GM12878 (cell line): ENCODE measurements around the gene SLC25A45.

Experiments used
- CBX3 ChIP-seq: fragments of 200-600 bp; sonication (generic); IDR thresholded peaks from 2 replicates; pipeline ENCODE4 v1.6.1; 2016; ENCODE audit warnings: low read depth, borderline replicate concordance
- JUND ChIP-seq: IDR thresholded peaks from 2 replicates; pipeline ENCODE4 v1.6.1; 2012; ENCODE audit warnings: low read depth, mild to moderate bottlenecking, low read length, improper control_type of control experiment, moderate library complexity
- MXI1 ChIP-seq: fragments of 150-350 bp; IDR thresholded peaks from 2 replicates; pipeline ENCODE4 v1.6.1; 2011; ENCODE audit warnings: low read depth, mild to moderate bottlenecking, inconsistent platforms, low read length, improper control_type of control experiment
- RCOR1 ChIP-seq: conservative IDR thresholded peaks from 2 replicates; pipeline ENCODE4 v1.6.1; 2012; ENCODE audit warnings: low read depth, low read length, improper control_type of control experiment
- SMAD1 ChIP-seq: fragments of 450-650 bp; IDR thresholded peaks from 2 replicates; pipeline ENCODE4 v1.6.1; 2018; ENCODE audit warnings: mild to moderate bottlenecking, low read depth; ENCODE audit not compliant: partially characterized antibody
- TF ChIP-seq, protein P1 (sequence below), 3 experiments: IDR thresholded peaks in 2 of 3; conservative IDR thresholded peaks in 1 of 3; 2 replicates each; pipeline ENCODE4 v1.5.1; 2011; ENCODE audit warnings: low read depth in 3 of 3, low read length in 3 of 3, mild to moderate bottlenecking in 3 of 3, control low read depth in 2 of 3, moderate library complexity in 2 of 3, inconsistent platforms in 1 of 3, mixed read lengths in 1 of 3; ENCODE audit not compliant: control insufficient read depth in 2 of 3, insufficient read depth in 1 of 3; ENCODE audit errors: extremely low read depth in 1 of 3
- TF ChIP-seq, protein P2 (sequence below): IDR thresholded peaks from 2 replicates; pipeline ENCODE4 v1.6.1; 2012; ENCODE audit warnings: low read depth, low read length, improper control_type of control experiment

- TF ChIP-seq JUND (peak; percentile 68; the same call in 1 of the 2 replicates), MXI1 (no peak), CBX3 (no peak), SMAD1 (no peak), RCOR1 (no peak)
- TF ChIP-seq, protein P1, sequence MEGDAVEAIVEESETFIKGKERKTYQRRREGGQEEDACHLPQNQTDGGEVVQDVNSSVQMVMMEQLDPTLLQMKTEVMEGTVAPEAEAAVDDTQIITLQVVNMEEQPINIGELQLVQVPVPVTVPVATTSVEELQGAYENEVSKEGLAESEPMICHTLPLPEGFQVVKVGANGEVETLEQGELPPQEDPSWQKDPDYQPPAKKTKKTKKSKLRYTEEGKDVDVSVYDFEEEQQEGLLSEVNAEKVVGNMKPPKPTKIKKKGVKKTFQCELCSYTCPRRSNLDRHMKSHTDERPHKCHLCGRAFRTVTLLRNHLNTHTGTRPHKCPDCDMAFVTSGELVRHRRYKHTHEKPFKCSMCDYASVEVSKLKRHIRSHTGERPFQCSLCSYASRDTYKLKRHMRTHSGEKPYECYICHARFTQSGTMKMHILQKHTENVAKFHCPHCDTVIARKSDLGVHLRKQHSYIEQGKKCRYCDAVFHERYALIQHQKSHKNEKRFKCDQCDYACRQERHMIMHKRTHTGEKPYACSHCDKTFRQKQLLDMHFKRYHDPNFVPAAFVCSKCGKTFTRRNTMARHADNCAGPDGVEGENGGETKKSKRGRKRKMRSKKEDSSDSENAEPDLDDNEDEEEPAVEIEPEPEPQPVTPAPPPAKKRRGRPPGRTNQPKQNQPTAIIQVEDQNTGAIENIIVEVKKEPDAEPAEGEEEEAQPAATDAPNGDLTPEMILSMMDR (IDR thresholded peaks at IDR 0.05 in 2 of 3, conservative IDR thresholded peaks at IDR 0.05 in 1 of 3; ENCODE audit: control insufficient read depth in 2 of 3, extremely low read depth in 1 of 3, insufficient read depth in 1 of 3, low read depth in 3 of 3, low read length in 3 of 3), result no peak
- TF ChIP-seq, protein P2, sequence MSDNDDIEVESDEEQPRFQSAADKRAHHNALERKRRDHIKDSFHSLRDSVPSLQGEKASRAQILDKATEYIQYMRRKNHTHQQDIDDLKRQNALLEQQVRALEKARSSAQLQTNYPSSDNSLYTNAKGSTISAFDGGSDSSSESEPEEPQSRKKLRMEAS, result no peak
Observed at GRCh38 chr11:65362320-65362931, 20.0 kb downstream of the SLC25A45 start.
